Natural killer cell (primary cell): ENCODE measurements around the gene SPECC1. TPM values are rescaled to one million over a fixed set of nuclear protein-coding genes. Genes with fewer than 3 reads are reported as not detected.

Experiments used
- ATAC-seq, 3 donors: fragments of 150-1000 bp in 2 of 3; fragments of 200-7000 bp in 1 of 3; cut with Tn5 transposase; 1 replicate in 1 of 3; 2 replicates in 2 of 3; pipeline ENCODE4 v1.10.0; 2021; ENCODE audit warnings: mild to moderate bottlenecking in 2 of 3, moderate library complexity in 2 of 3
- DNase-seq, 2 donors: peaks; one replicate each; pipeline versions ENCODE4 v3.0.0 to v3.0.0-alpha.2; 2013 to 2021; ENCODE audit warnings: mixed read lengths in 1 of 2
- H3K27ac ChIP-seq: one replicate; pipeline ENCODE4 v1.5.1; 2013; ENCODE audit warnings: mild to moderate bottlenecking, low read length
- H3K27me3 ChIP-seq: one replicate; pipeline ENCODE4 v1.6.1; 2013; ENCODE audit warnings: low read length; ENCODE audit not compliant: control insufficient read depth, insufficient read depth
- H3K36me3 ChIP-seq: one replicate; pipeline ENCODE4 v1.6.1; 2013; ENCODE audit warnings: low read length; ENCODE audit not compliant: control insufficient read depth, insufficient read depth
- H3K4me1 ChIP-seq: one replicate; pipeline ENCODE4 v1.6.1; 2013; ENCODE audit warnings: low read length; ENCODE audit not compliant: control insufficient read depth, insufficient read depth
- H3K4me3 ChIP-seq: one replicate; pipeline ENCODE4 v1.5.1; 2013; ENCODE audit warnings: low read length
- H3K9me3 ChIP-seq: one replicate; pipeline ENCODE4 v1.6.1; 2013; ENCODE audit warnings: low read length; ENCODE audit not compliant: control insufficient read depth, insufficient read depth
- H3K27ac Mint-ChIP-seq, 2 donors: one replicate each; pipeline ENCODE4 v1.8.0; 2022; ENCODE audit warnings: mild to moderate bottlenecking in 2 of 2, mixed read lengths in 2 of 2, moderate library complexity in 1 of 2
- H3K27me3 Mint-ChIP-seq, 2 donors: one replicate each; pipeline ENCODE4 v1.8.0; 2022; ENCODE audit warnings: low read depth in 2 of 2, mixed read lengths in 2 of 2
- H3K36me3 Mint-ChIP-seq: one replicate; pipeline ENCODE4 v1.8.0; 2022; ENCODE audit warnings: mixed read lengths
- H3K4me1 Mint-ChIP-seq, 2 donors: one replicate each; pipeline ENCODE4 v1.8.0; 2022; ENCODE audit warnings: mixed read lengths in 2 of 2
- H3K4me3 Mint-ChIP-seq: one replicate; pipeline ENCODE4 v1.8.0; 2022; ENCODE audit warnings: mild to moderate bottlenecking, moderate library complexity, mixed read lengths
- H3K9me3 Mint-ChIP-seq, 2 donors: one replicate each; pipeline ENCODE4 v1.8.0; 2022; ENCODE audit warnings: mixed read lengths in 2 of 2
- CTCF ChIP-seq: fragments of 200-600 bp; IDR thresholded peaks from one replicate; pipeline ENCODE4 v1.8.0; 2022; ENCODE audit warnings: antibody characterized with exemption
- WGBS: methylation state at CpG from one replicate; pipeline ENCODE4 v1.1.7; 2013; ENCODE audit warnings: missing lambda C conversion rate; ENCODE audit not compliant: insufficient coverage; 5-methylcytosine and 5-hydroxymethylcytosine counted together
- intact Hi-C: fragments of 100-400 bp; cut with micrococcal nuclease; formaldehyde crosslinking; loops from one replicate; pipeline ENCODE4 v1.14.2; 2022
- total RNA-seq, 4 donors: library from RNA; stranded (reverse); fragments of 120-200 nt in 1 of 4; gene quantifications; one replicate each; pipeline versions ENCODE4 v1.2.3 to v1.2.4, GENCODE V29; 2013 to 2022

The SPECC1 gene
- total RNA-seq, 3 donors from 2014 or later (not counting 1 experiment from before 2014, with no cell fraction given): 29.3 to 45.1 (median 37.2) TPM

GRCh38 chr17:20214794-20215193 is 205.6 kb downstream of the SPECC1 start:
- H3K4me3 Mint-ChIP-seq: no peak overlapping the region
- Histone ChIP-seq H3K27me3 (no peaks in the 10 kb centered on the region), H3K27ac (no peak overlapping the region), H3K36me3 (peaks cover 2% of the 10 kb centered on the region), H3K4me3 (no peak overlapping the region), H3K4me1 (no peaks in the 10 kb centered on the region), H3K9me3 (no peaks in the 10 kb centered on the region)
- intact Hi-C loops: no loop called here
- no peaks in the 10 kb centered on the region for H3K9me3 Mint-ChIP-seq
- TF ChIP-seq CTCF: no peak
- H3K36me3 Mint-ChIP-seq: no peaks in the 10 kb centered on the region
- H3K27me3 Mint-ChIP-seq: no peaks in the 10 kb centered on the region
- DNase-seq (no peak), ATAC-seq (no peak)
- no peak overlapping the region for H3K27ac Mint-ChIP-seq
- no peaks in the 10 kb centered on the region for H3K4me1 Mint-ChIP-seq
- 89% methylated on average over 8 of the region's 8 CpGs for WGBS

GRCh38 chr17:20216154-20216815 is 207.1 kb downstream of the SPECC1 start:
- Mint-ChIP-seq H3K27me3 (no peaks in the 10 kb centered on the region), H3K9me3 (no peaks in the 10 kb centered on the region), H3K27ac (no peak overlapping the region), H3K4me3 (no peak overlapping the region), H3K4me1 (peaks cover 0 to 7% of the 10 kb centered on the region in 2 donors), H3K36me3 (no peaks in the 10 kb centered on the region)
- 84% methylated on average over 4 of the region's 6 CpGs for WGBS
- Histone ChIP-seq H3K4me3 (no peak overlapping the region), H3K4me1 (no peaks in the 10 kb centered on the region), H3K27me3 (no peaks in the 10 kb centered on the region), H3K36me3 (peaks cover 2% of the 10 kb centered on the region), H3K27ac (no peak overlapping the region), H3K9me3 (no peaks in the 10 kb centered on the region)
- ATAC-seq (no peak), DNase-seq (no peak)
- TF ChIP-seq CTCF: no peak
- intact Hi-C loops: no loop called here

GRCh38 chr17:20216853-20217252 is 207.7 kb downstream of the SPECC1 start:
- Histone ChIP-seq H3K27me3 (no peaks in the 10 kb centered on the region), H3K4me3 (no peak overlapping the region), H3K4me1 (no peaks in the 10 kb centered on the region), H3K36me3 (peaks cover 2% of the 10 kb centered on the region), H3K9me3 (no peaks in the 10 kb centered on the region), H3K27ac (no peak overlapping the region)
- ATAC-seq: no peak
- Mint-ChIP-seq H3K36me3 (no peaks in the 10 kb centered on the region), H3K27me3 (no peaks in the 10 kb centered on the region), H3K9me3 (no peaks in the 10 kb centered on the region), H3K4me1 (peaks cover 0 to 7% of the 10 kb centered on the region in 2 donors), H3K27ac (no peak overlapping the region), H3K4me3 (no peak overlapping the region)
- no peak for DNase-seq
- intact Hi-C loops: no loop called here
- TF ChIP-seq CTCF: no peak
- 95% methylated on average over 2 of the region's 3 CpGs for WGBS

- H3K36me3 ChIP-seq: peaks cover 2% of the 10 kb centered on the region
- no peaks in the 10 kb centered on the region for H3K27me3 ChIP-seq
- no peaks in the 10 kb centered on the region for H3K9me3 ChIP-seq
- Mint-ChIP-seq H3K4me1 (peaks cover 0 to 7% of the 10 kb centered on the region in 2 donors), H3K27me3 (no peaks in the 10 kb centered on the region), H3K9me3 (no peaks in the 10 kb centered on the region), H3K36me3 (no peaks in the 10 kb centered on the region), H3K4me3 (no peak overlapping the region), H3K27ac (no peak overlapping the region)
- no peak for TF ChIP-seq CTCF
- ATAC-seq (no peak), DNase-seq (no peak)
- H3K27ac ChIP-seq: no peak overlapping the region
- 98% methylated on average over 4 of the region's 4 CpGs for WGBS
- intact Hi-C loops: no loop called here
- H3K4me1 ChIP-seq: no peaks in the 10 kb centered on the region
- H3K4me3 ChIP-seq: no peak overlapping the region
Measured at GRCh38 chr17:20217677-20218076, 208.5 kb downstream of the SPECC1 start.
